Mucosa of descending colon (tissue), 3 donors: ENCODE data around the gene OSBPL2. TPM values are rescaled to one million over a fixed set of nuclear protein-coding genes. Genes with fewer than 3 reads are reported as not detected.

Experiments
- ATAC-seq: fragments of 200-7000 bp; cut with Tn5 transposase; one replicate; pipeline ENCODE4 v1.9.1; 2020; ENCODE audit warnings: mild to moderate bottlenecking, moderate library complexity
- DNase-seq, 3 donors: peaks; one replicate each; pipeline ENCODE4 v3.0.0-alpha.2; 2020
- H3K36me3 ChIP-seq: fragments of 200-600 bp; one replicate; pipeline ENCODE4 v1.8.0; 2021; ENCODE audit warnings: low read depth, mild to moderate bottlenecking
- H3K4me1 ChIP-seq: fragments of 200-600 bp; one replicate; pipeline ENCODE4 v1.8.0; 2021; ENCODE audit warnings: low read depth, mild to moderate bottlenecking
- H3K4me3 ChIP-seq: fragments of 200-600 bp; one replicate; pipeline ENCODE4 v1.8.0; 2021; ENCODE audit warnings: mild to moderate bottlenecking
- H3K9me3 ChIP-seq: fragments of 200-600 bp; one replicate; pipeline ENCODE4 v1.8.0; 2021; ENCODE audit warnings: mild to moderate bottlenecking
- CTCF ChIP-seq: fragments of 200-600 bp; IDR thresholded peaks from one replicate; pipeline ENCODE4 v1.8.0; 2022; ENCODE audit warnings: antibody characterized with exemption, mild to moderate bottlenecking
- intact Hi-C, 2 donors: fragments of 100-400 bp; cut with DNase I in 1 of 2; cut with micrococcal nuclease in 1 of 2; formaldehyde crosslinking; loops; one replicate each; pipeline versions ENCODE4 v1.11.0 to v1.11.1; 2022; cut with DNase I, micrococcal nuclease
- total RNA-seq, 3 donors: library from RNA; stranded (reverse); fragmentation: NEBNext Ultra II Directional in 2 of 3; extraction: Animal tissue kit (Norgen Biotek cat#: 25700) in 2 of 3; gene quantifications; one replicate each; pipeline versions ENCODE4 v1.2.1 to v1.2.4, GENCODE V29; 2021 to 2023
- donor health status: DM: no; HTN: no; CAD: no; lungs with moderate emphysema.
- donor health status: DM: no; HTN: no; CAD: no.
- donor health status: DM: no; HTN: yes; CAD: no.

The OSBPL2 gene
- total RNA-seq, 3 donors from 2014 or later: 87.0 to 111 (median 91.6) TPM

GRCh38 chr20:62228982-62229545, 9.3 kb upstream of the OSBPL2 start:
- no peaks in the 10 kb centered on the region for H3K9me3 ChIP-seq
- ATAC-seq (no peak), DNase-seq (no peak)
- H3K4me1 ChIP-seq: no peaks in the 10 kb centered on the region
- intact Hi-C loops: no loop called here
- H3K36me3 ChIP-seq: no peaks in the 10 kb centered on the region
- TF ChIP-seq CTCF: no peak
- no peak overlapping the region for H3K4me3 ChIP-seq

- DNase-seq (no peak), ATAC-seq (no peak)
- no peaks in the 10 kb centered on the region for H3K9me3 ChIP-seq
- no peak for TF ChIP-seq CTCF
- no peaks in the 10 kb centered on the region for H3K4me1 ChIP-seq
- intact Hi-C loops: no loop called here
- H3K36me3 ChIP-seq: no peaks in the 10 kb centered on the region
- H3K4me3 ChIP-seq: no peak overlapping the region
Measured at GRCh38 chr20:62229667-62230066, 8.7 kb upstream of the OSBPL2 start.

GRCh38 chr20:62230276-62230675, 8.0 kb upstream of the OSBPL2 start:
- TF ChIP-seq CTCF: no peak
- H3K4me3 ChIP-seq: no peak overlapping the region
- H3K9me3 ChIP-seq: no peaks in the 10 kb centered on the region
- ATAC-seq (no peak), DNase-seq (no peak)
- intact Hi-C loops: no loop called here
- no peaks in the 10 kb centered on the region for H3K36me3 ChIP-seq
- H3K4me1 ChIP-seq: no peaks in the 10 kb centered on the region

- Histone ChIP-seq H3K9me3 (no peaks in the 10 kb centered on the region), H3K4me3 (no peak overlapping the region), H3K4me1 (no peaks in the 10 kb centered on the region), H3K36me3 (no peaks in the 10 kb centered on the region)
- ATAC-seq: no peak
- no peak for TF ChIP-seq CTCF
- intact Hi-C loops: no loop called here
- DNase-seq: no peak
Measured at GRCh38 chr20:62230696-62231095, 7.6 kb upstream of the OSBPL2 start.

GRCh38 chr20:62231292-62231691, 7.0 kb upstream of the OSBPL2 start:
- TF ChIP-seq CTCF: no peak
- Histone ChIP-seq H3K36me3 (no peaks in the 10 kb centered on the region), H3K9me3 (no peaks in the 10 kb centered on the region), H3K4me1 (no peaks in the 10 kb centered on the region), H3K4me3 (no peak overlapping the region)
- ATAC-seq: no peak
- DNase-seq: no peak
- intact Hi-C loops: no loop called here

GRCh38 chr20:62232194-62232593, 6.1 kb upstream of the OSBPL2 start:
- Histone ChIP-seq H3K36me3 (no peaks in the 10 kb centered on the region), H3K9me3 (no peaks in the 10 kb centered on the region), H3K4me1 (no peaks in the 10 kb centered on the region), H3K4me3 (no peak overlapping the region)
- no peak for TF ChIP-seq CTCF
- ATAC-seq: no peak
- intact Hi-C loops: no loop called here
- DNase-seq: no peak
